ENCODE measurements around the gene LRRC42.

The LRRC42 gene

GRCh38 chr1:53929246-53929960 lies 16.7 kb upstream of the LRRC42 start:
- DNase-seq (no peak), ATAC-seq (replicated peaks) (no peak)
- peaks cover 20 to 38% of the 10 kb centered on the region in 2 donors for H3K36me3 Mint-ChIP-seq
- no peak overlapping the region for H3K27ac Mint-ChIP-seq
- peaks cover 0 to 2% of the 10 kb centered on the region in 2 donors for H3K9me3 Mint-ChIP-seq
- H3K4me3 Mint-ChIP-seq: no peak overlapping the region
- no peaks in the 10 kb centered on the region for H3K27me3 Mint-ChIP-seq
- no peaks in the 10 kb centered on the region for H3K4me1 Mint-ChIP-seq

- Mint-ChIP-seq H3K4me1 (no peaks in the 10 kb centered on the region), H3K4me3 (no peak overlapping the region), H3K36me3 (peaks cover 30 to 49% of the 10 kb centered on the region in 2 donors), H3K27me3 (no peaks in the 10 kb centered on the region), H3K9me3 (peaks cover 0 to 3% of the 10 kb centered on the region in 2 donors), H3K27ac (no peak overlapping the region)
- ATAC-seq (replicated peaks) (no peak), DNase-seq (no peak)
Measured at GRCh38 chr1:53930932-53931331, 15.2 kb upstream of the LRRC42 start.

- H3K4me3 Mint-ChIP-seq: no peak overlapping the region
- H3K27ac Mint-ChIP-seq: no peak overlapping the region
- DNase-seq (no peak), ATAC-seq (replicated peaks) (no peak)
- no peaks in the 10 kb centered on the region for H3K27me3 Mint-ChIP-seq
- no peaks in the 10 kb centered on the region for H3K4me1 Mint-ChIP-seq
- peaks cover 30 to 49% of the 10 kb centered on the region in 2 donors for H3K36me3 Mint-ChIP-seq
- peaks cover 0 to 3% of the 10 kb centered on the region in 2 donors for H3K9me3 Mint-ChIP-seq
Measured at GRCh38 chr1:53931523-53931922, 14.6 kb upstream of the LRRC42 start.

- Mint-ChIP-seq H3K36me3 (peaks cover 24 to 44% of the 10 kb centered on the region in 2 donors), H3K27ac (no peak overlapping the region), H3K4me1 (no peaks in the 10 kb centered on the region), H3K9me3 (peaks cover 0 to 3% of the 10 kb centered on the region in 2 donors), H3K27me3 (no peaks in the 10 kb centered on the region), H3K4me3 (no peak overlapping the region)
- ATAC-seq (replicated peaks) (no peak), DNase-seq (no peak)
Measured at GRCh38 chr1:53934170-53934765, 11.9 kb upstream of the LRRC42 start.

- DNase-seq (no peak), ATAC-seq (replicated peaks) (no peak)
- no peaks in the 10 kb centered on the region for H3K27me3 Mint-ChIP-seq
- H3K9me3 Mint-ChIP-seq: peaks cover 0 to 3% of the 10 kb centered on the region in 2 donors
- no peak overlapping the region for H3K27ac Mint-ChIP-seq
- peaks cover 21 to 44% of the 10 kb centered on the region in 2 donors for H3K36me3 Mint-ChIP-seq
- H3K4me3 Mint-ChIP-seq: no peak overlapping the region
- peaks cover 2 to 6% of the 10 kb centered on the region in 2 donors for H3K4me1 Mint-ChIP-seq
Measured at GRCh38 chr1:53936430-53936829, 9.7 kb upstream of the LRRC42 start.

- no peak for ATAC-seq (replicated peaks)
- Mint-ChIP-seq H3K36me3 (peaks cover 22 to 46% of the 10 kb centered on the region in 2 donors), H3K27me3 (no peaks in the 10 kb centered on the region), H3K4me1 (peaks cover 5 to 14% of the 10 kb centered on the region in 2 donors), H3K27ac (no peak overlapping the region), H3K9me3 (peaks cover 0 to 2% of the 10 kb centered on the region in 2 donors), H3K4me3 (no peak overlapping the region)
- no peak for DNase-seq
Measured at GRCh38 chr1:53938136-53938830, 7.9 kb upstream of the LRRC42 start.

GRCh38 chr1:53942127-53942957 lies 3.8 kb upstream of the LRRC42 start:
- H3K9me3 Mint-ChIP-seq: no peaks in the 10 kb centered on the region
- H3K27me3 Mint-ChIP-seq: no peaks in the 10 kb centered on the region
- H3K4me3 Mint-ChIP-seq: no peak overlapping the region
- H3K4me1 Mint-ChIP-seq: peaks cover 24 to 41% of the 10 kb centered on the region in 2 donors
- no peak overlapping the region for H3K27ac Mint-ChIP-seq
- no peak for DNase-seq
- H3K36me3 Mint-ChIP-seq: peaks cover 16 to 24% of the 10 kb centered on the region in 2 donors
- ATAC-seq (replicated peaks): no peak

GRCh38 chr1:53943090-53943489 lies 3.1 kb upstream of the LRRC42 start:
- Mint-ChIP-seq H3K36me3 (peaks cover 12 to 18% of the 10 kb centered on the region in 2 donors), H3K4me1 (peaks cover 26 to 43% of the 10 kb centered on the region in 2 donors), H3K4me3 (no peak overlapping the region), H3K9me3 (no peaks in the 10 kb centered on the region), H3K27ac (no peak overlapping the region), H3K27me3 (no peaks in the 10 kb centered on the region)
- DNase-seq (no peak), ATAC-seq (replicated peaks) (no peak)

GRCh38 chr1:53943490-53944043 lies 2.6 kb upstream of the LRRC42 start:
- peak overlapping the region; percentile 29 to 35 for H3K4me3 Mint-ChIP-seq
- no peak overlapping the region for H3K27ac Mint-ChIP-seq

GRCh38 chr1:53944469-53945182 lies 1.5 kb upstream of the LRRC42 start:
- Mint-ChIP-seq H3K36me3 (peaks cover 11% of the 10 kb centered on the region in 2 donors), H3K9me3 (no peaks in the 10 kb centered on the region), H3K4me1 (peaks cover 26 to 47% of the 10 kb centered on the region in 2 donors), H3K4me3 (peak overlapping the region; percentile 88 to 98), H3K27ac (peak overlapping the region; percentile 98), H3K27me3 (no peaks in the 10 kb centered on the region)
- ATAC-seq (replicated peaks) (no peak), DNase-seq (no peak)

More at GRCh38 chr1:53943490-53944043, 2.6 kb upstream of the LRRC42 start:
- Mint-ChIP-seq H3K27me3 (no peaks in the 10 kb centered on the region), H3K9me3 (no peaks in the 10 kb centered on the region), H3K4me1 (peaks cover 26 to 43% of the 10 kb centered on the region in 2 donors), H3K36me3 (peaks cover 11 to 16% of the 10 kb centered on the region in 2 donors)
- DNase-seq: no peak
- ATAC-seq (replicated peaks): no peak

- H3K36me3 Mint-ChIP-seq: peaks cover 11% of the 10 kb centered on the region in 2 donors
- H3K27me3 Mint-ChIP-seq: no peaks in the 10 kb centered on the region
- peaks cover 25 to 49% of the 10 kb centered on the region in 2 donors for H3K4me1 Mint-ChIP-seq
- peak overlapping the region; percentile 98 for H3K27ac Mint-ChIP-seq
- no peak for ATAC-seq (replicated peaks)
- DNase-seq: no peak
- H3K9me3 Mint-ChIP-seq: no peaks in the 10 kb centered on the region
- H3K4me3 Mint-ChIP-seq: peak overlapping the region; percentile 88 to 98
Measured at GRCh38 chr1:53945183-53945432, 1.0 kb upstream of the LRRC42 start.

GRCh38 chr1:53945433-53946251 lies 508 bp upstream of the LRRC42 start, which contains the start of gene IFT25:
Gene IFT25, minus strand, starts transcription at chr1:53945699. Its CDS starts 5,617 bp downstream, at chr1:53940082.
- Mint-ChIP-seq H3K27me3 (no peaks in the 10 kb centered on the region), H3K4me1 (peaks cover 24 to 47% of the 10 kb centered on the region in 2 donors), H3K27ac (peak within 1 kb of the TSS; percentile 98), H3K9me3 (no peaks in the 10 kb centered on the region), H3K4me3 (peak within 1 kb of the TSS; percentile 88 to 98), H3K36me3 (peaks cover 9 to 11% of the 10 kb centered on the region in 2 donors)
- DNase-seq (peak; percentile 96), ATAC-seq (replicated peaks) (peak; percentile 82 to 86)

All from stimulated activated naive B cell treated with anti-CD40 and anti-IgM and Interleukin-4, amounts not matched to agents 10 μg/mL and 1 μg/mL and 100 μg/mL, for 72 hours (primary cell).